GM18907 (cell line): ENCODE data around the gene ARHGAP45.
"Not testable (repeated sequence)": the region's sequence is repeated elsewhere in the genome, so short reads cannot be mapped to it uniquely, and the experiment has no call there.

ENCODE experiments used
- ATAC-seq: cut with Tn5 transposase; IDR thresholded peaks from one replicate; pipeline ENCODE4 v1.9.1; 2021; ENCODE audit warnings: mild to moderate bottlenecking, moderate library complexity; ENCODE audit not compliant: unreplicated experiment

ARHGAP45 gene

GRCh38 chr19:1066748-1067340 is at the start of gene ARHGAP45:
Gene ARHGAP45 (plus strand): TSS chr19:1067167. CDS start chr19:1067406, 239 bp downstream.
- ATAC-seq: peak; percentile 39

GRCh38 chr19:1017906-1018305 is 49.1 kb upstream of the ARHGAP45 start:
- no peak for ATAC-seq

- no peak for ATAC-seq
These were observed 48.6 kb upstream of the ARHGAP45 start for GRCh38 chr19:1018393-1018792.

- ATAC-seq: no peak
These were observed 47.9 kb upstream of the ARHGAP45 start for GRCh38 chr19:1018932-1019615.

GRCh38 chr19:1019616-1019961 is 47.4 kb upstream of the ARHGAP45 start:
- no peak for ATAC-seq

GRCh38 chr19:1019980-1020867 is 46.7 kb upstream of the ARHGAP45 start:
- ATAC-seq: peak; percentile 0

GRCh38 chr19:1020868-1021425 is 46.0 kb upstream of the ARHGAP45 start, which contains the start of gene TMEM259:
Gene TMEM259 (minus strand): TSS chr19:1021123. CDS start chr19:1020996, 127 bp downstream.
- ATAC-seq: peak; percentile 75

- ATAC-seq: not testable (repeated sequence)
These were observed 43.1 kb upstream of the ARHGAP45 start for GRCh38 chr19:1023883-1024188.

- ATAC-seq: not testable (repeated sequence)
These were observed 41.9 kb upstream of the ARHGAP45 start for GRCh38 chr19:1025080-1025479.

- peak; percentile 44 for ATAC-seq
These were observed 40.8 kb upstream of the ARHGAP45 start, which contains the start of gene CNN2 for GRCh38 chr19:1025960-1026782. Gene CNN2 (plus strand): TSS chr19:1026608. CDS start chr19:1026662, 54 bp downstream.

- peak; percentile 6 for ATAC-seq
These were observed 40.0 kb upstream of the ARHGAP45 start for GRCh38 chr19:1026783-1027649.

GRCh38 chr19:1027650-1028061 is 39.3 kb upstream of the ARHGAP45 start:
- ATAC-seq: no peak

- ATAC-seq: no peak
These were observed 38.7 kb upstream of the ARHGAP45 start for GRCh38 chr19:1028062-1028926.

GRCh38 chr19:1032264-1032867 is 34.6 kb upstream of the ARHGAP45 start:
- no peak for ATAC-seq

GRCh38 chr19:1035998-1036621 is 30.9 kb upstream of the ARHGAP45 start:
- ATAC-seq: no peak

- no peak for ATAC-seq
These were observed 29.3 kb upstream of the ARHGAP45 start for GRCh38 chr19:1037621-1038064.

- no peak for ATAC-seq
These were observed 27.9 kb upstream of the ARHGAP45 start for GRCh38 chr19:1038978-1039645.
